DOHH2 (cell line): ENCODE measurements around the gene HIF1AN.

Source experiments
- CTCF ChIP-seq: fragments of 200-600 bp; sonication (generic); IDR thresholded peaks from one replicate; pipeline ENCODE4 v1.5.1; 2014; ENCODE audit warnings: antibody characterized with exemption, mild to moderate bottlenecking, low read depth, low read length; ENCODE audit not compliant: poor library complexity, severe bottlenecking
- EZH2phosphoT487 ChIP-seq: fragments of 200-600 bp; sonication (generic); IDR thresholded peaks from 2 replicates; pipeline ENCODE4 v1.6.1; 2017; ENCODE audit warnings: borderline replicate concordance, mild to moderate bottlenecking, antibody characterized with exemption, low read length, moderate library complexity, mixed read lengths

DNA sequence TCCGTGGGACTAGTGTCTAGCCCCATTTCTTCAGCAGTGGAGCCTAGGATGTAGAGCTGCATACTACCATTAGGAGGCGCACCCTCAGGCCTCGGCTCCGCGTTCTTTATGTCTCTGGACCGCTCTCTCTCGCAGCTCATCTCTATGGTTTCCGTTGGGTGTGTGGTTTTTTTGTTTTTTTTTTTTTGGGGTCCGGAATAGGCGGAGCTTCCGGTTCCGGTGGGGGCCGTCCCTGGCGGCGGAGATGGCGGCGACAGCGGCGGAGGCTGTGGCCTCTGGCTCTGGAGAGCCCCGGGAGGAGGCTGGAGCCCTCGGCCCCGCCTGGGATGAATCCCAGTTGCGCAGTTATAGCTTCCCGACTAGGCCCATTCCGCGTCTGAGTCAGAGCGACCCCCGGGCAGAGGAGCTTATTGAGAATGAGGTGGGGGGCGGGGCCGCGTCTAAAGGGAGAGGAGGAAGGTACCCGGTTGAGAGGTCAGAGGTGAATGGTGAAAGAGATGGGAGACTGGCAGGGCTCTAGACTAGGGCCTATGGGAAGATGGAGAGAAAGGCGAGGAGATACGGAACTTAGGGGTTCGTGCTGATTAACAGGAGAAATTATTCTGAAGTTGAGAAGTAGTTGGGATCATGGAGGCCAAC, at the start of gene HIF1AN:
- TF ChIP-seq CTCF: peak; percentile 85
- no peak for TF ChIP-seq EZH2phosphoT487
